Measurements from ENCODE around the gene PPFIBP2.

Gene PPFIBP2

GRCh38 chr11:7528514-7529049 is 14.8 kb downstream of the PPFIBP2 start:
- DNase-seq = no peak

GRCh38 chr11:7530013-7530640 is 16.3 kb downstream of the PPFIBP2 start:
- no peak for DNase-seq

DNA sequence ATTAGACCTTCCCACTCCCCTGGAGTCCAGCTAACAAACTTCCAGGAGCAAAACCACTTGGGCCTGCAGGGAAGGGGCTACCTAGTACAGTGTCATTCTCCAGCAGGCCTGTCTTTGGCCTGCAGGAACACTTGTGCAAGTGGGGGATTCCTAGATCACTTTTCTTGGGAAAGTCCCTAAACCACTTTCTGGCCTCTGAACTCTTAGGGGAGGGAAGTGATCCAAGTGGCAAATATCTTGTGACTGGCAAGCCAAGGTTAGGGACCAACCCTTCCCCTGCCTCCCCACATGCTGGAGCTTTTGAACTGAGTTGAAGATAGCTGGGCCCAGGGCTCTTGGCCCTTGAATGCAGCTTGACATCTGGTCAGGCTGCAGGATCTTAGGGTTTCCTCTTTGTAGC is 17.2 kb downstream of the PPFIBP2 start:
- DNase-seq = no peak

DNA sequence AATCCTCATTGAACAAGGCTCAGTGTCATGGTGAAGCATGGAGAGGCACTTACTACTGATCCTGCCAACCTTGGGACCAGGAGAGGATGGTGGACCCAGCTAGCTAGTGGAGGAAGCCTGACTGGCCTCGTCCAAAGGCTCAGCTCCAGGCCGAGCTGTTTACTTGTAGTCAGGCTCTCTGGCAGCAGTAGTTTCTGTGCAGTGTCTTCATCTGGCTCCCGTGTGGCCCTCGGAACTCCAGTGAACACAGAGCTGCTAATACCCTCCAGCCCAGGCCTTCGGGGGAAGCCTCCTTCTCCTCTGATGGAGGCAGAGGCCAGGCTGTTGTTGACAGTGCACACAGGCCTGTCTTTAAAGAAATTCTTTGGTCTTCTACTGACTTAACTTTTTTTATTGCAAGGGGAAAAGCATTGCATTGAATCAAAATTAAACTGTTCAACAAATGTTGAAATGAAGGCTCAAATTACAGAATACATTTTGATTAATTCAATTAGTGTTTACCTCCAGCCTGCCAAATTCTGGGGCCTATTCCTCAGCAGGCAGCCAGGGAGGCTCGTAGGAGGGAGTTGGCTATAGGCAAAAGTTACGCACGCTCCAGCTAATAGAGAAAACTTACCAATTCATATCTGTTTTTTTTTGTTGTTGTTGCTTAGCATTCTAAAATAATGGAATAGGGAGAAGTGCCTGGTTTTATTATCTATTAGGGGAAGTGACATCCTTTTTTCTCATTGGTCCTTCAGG is 18.8 kb downstream of the PPFIBP2 start:
- DNase-seq = no peak

GRCh38 chr11:7533199-7534041 is 19.6 kb downstream of the PPFIBP2 start:
- no peak for DNase-seq

DNA sequence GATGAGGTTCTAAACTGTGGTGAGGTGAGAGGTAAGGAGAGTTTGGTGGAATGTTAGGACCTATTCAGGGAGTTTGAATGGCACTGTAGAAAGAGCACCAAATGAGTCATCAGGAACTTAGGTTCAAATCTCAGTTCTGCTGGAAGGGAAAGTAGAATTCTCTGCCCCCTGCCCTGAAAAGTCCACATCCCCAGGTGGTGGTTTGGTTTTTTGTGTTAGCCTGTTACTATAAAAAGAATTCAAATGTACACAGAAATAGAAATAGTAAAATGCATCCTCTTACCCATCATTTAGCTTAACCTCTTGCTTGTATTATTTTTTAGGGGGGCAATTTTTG is 20.2 kb downstream of the PPFIBP2 start:
- no peak for DNase-seq

DNA sequence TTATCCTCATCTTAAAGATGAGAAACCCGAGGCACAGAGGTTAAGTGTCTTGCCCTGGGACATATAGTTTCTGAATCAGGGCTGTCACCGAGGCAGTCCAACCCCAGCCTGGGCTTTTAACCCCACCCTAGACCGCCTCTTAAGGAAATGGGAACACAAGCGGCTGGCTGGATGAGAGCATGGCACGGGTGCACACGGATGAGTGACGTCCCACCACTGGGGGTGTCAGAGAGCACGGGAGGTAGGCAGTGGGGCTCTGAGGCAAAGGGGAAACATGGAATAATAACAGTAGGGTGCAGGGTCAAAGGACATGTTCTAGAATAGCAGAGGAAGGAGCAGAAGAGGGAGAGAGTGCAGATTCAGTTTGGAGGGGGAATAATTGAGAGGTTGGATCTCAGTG is 22.3 kb downstream of the PPFIBP2 start:
- no peak for DNase-seq

DNA sequence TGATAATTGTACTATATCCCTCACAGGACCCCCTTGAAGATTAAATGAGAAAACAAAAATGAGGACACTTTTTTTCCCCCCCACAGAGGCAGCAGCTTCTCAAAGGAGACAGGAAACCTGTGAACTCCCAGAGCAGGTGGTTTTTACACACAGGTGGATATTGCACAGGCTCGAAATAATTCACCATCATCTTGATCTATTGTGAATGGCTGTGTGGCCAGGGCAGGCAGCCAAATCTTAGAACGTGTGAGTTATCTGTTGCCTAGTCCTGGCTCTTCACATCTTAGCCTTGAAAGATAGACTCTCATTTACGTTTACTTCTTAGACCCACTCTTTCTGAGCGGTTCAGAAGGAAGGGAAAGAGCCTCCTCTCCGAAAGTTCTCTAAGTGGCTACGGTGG is 23.5 kb downstream of the PPFIBP2 start:
- DNase-seq = peak in 2 of 6 experiments; percentile 3 to 7

DNA sequence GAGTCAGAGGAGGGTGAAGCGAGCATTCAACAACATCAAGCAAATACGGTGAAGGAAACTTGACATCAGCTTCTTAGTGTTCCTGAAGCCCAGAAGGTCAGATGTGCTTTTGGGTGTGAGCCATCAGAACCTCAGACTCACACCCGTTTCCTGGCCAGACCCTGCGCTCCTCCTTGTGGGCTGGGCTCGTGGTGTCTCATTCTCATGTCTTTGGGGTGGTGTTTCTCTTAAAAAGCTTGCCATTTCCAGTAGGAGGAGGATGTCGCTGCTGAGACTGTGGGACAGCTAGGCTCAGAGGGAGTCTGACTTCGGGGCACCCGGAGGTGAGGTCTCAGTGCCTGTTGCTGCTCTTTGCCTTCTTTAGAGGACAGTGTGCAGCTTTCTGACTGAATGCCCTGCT is 24.2 kb downstream of the PPFIBP2 start:
- peak in 1 of 6 experiments; percentile 16 for DNase-seq

GRCh38 chr11:7538466-7539454 is 25.0 kb downstream of the PPFIBP2 start:
- no peak for DNase-seq

GRCh38 chr11:7540830-7541555 is 27.2 kb downstream of the PPFIBP2 start:
- no peak for DNase-seq

- DNase-seq = no peak
Measured at GRCh38 chr11:7543302-7543701, 29.5 kb downstream of the PPFIBP2 start.

GRCh38 chr11:7544021-7544420 is 30.2 kb downstream of the PPFIBP2 start:
- DNase-seq = no peak

- no peak for DNase-seq
Measured at GRCh38 chr11:7545611-7546010, 31.8 kb downstream of the PPFIBP2 start.

GRCh38 chr11:7546324-7546791 is 32.6 kb downstream of the PPFIBP2 start:
- no peak for DNase-seq

DNA sequence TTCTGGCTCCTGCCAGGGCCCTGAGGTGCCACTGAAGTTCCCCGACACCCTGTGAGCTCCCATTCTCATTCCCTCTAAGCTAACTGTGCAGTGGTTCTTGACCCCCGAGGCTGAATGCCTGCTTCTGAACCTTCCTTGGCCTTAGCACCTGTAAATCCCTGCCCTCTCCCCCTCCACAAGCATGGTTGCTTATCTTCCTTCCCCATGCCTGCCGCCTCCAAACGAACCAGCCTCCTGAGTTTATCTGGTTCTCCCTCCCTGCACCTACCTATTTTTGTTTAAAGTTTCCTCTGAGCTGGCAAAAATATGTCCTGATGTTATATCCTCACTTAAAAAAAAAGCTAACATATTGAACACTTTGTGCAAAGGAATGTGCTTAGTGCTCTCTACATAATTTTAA is 33.9 kb downstream of the PPFIBP2 start:
- DNase-seq = no peak

- DNase-seq = peak in 4 of 6 experiments; percentile 8 to 45 (median 22)
Measured at GRCh38 chr11:7548659-7549274, 35.0 kb downstream of the PPFIBP2 start.

- DNase-seq = no peak
Measured at GRCh38 chr11:7549681-7550080, 35.9 kb downstream of the PPFIBP2 start.

DNA sequence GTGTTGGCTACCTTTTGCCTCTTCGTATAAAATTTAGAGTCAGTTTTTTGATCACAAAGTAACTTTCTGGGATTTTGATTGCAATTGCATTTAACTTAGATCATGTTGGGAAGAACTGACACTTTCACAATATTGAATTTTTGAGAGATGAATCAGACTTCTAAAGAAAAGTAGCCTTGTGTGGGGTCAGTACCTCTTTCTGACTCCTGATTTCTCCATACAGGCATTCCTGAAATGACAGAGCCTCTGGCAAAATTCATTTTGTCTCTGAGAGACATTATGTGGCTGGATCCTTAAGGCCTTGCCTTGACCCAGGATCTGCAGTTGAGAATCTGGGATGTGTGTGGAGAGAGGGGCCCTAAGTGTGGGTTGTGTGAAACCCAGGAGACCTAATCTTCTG is 37.8 kb downstream of the PPFIBP2 start:
- DNase-seq = no peak

DNA sequence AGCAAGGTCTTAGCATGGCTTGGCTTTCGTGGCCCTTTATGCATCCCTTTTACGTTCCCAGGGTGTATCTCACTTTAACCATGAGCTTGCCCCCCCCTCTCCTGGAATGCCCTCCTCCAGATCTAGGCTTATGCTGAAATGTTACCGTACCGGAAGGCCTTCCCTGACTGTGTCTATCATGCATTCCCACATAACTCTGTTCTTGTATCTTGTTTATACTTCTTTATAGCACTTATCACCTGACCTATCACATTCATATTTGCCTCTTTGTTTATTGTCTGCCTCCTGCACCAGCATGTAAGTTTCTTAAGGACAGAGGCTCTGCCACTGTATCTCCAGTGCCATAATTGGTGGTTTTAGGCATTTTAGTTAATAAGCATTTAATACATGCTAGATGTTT is 38.9 kb downstream of the PPFIBP2 start:
- no peak for DNase-seq

Measured in stimulated activated naive CD4-positive, alpha-beta T cell (primary cell).